HepG2 (cell line): ENCODE results near the gene SPATC1L.

Source experiments
- PHF5A ChIP-seq: IDR thresholded peaks from one replicate; pipeline ENCODE4 v1.6.1; 2018; ENCODE audit warnings: low read depth, missing genetic modification reagents; ENCODE audit not compliant: unreplicated experiment
- ZNF766 ChIP-seq: sonication (generic); formaldehyde crosslinking; IDR thresholded peaks from 2 replicates; pipeline ENCODE4 v1.5.0; 2020; ENCODE audit warnings: missing genetic modification reagents, borderline replicate concordance

GRCh38 chr21:46156678-46157077 lies 27.6 kb downstream of the SPATC1L start:
- TF ChIP-seq ZNF766 (CRISPR knock-in tag): no peak
- TF ChIP-seq PHF5A (CRISPR knock-in tag): no peak
